BLaER1 (cell line): ENCODE data around the gene ZNF484.
"Not testable (repeated sequence)": the region's sequence is repeated elsewhere in the genome, so short reads cannot be mapped to it uniquely, and the experiment has no call there.

ENCODE experiments used
- H3K27ac ChIP-seq: shearing (Covaris generic); formaldehyde crosslinking; 2 replicates; pipeline ENCODE4 v1.8.1; 2022
- H3K27me3 ChIP-seq: shearing (Covaris generic); formaldehyde crosslinking; 2 replicates; pipeline ENCODE4 v1.8.1; 2022
- H3K36me3 ChIP-seq: shearing (Covaris generic); formaldehyde crosslinking; 2 replicates; pipeline ENCODE4 v1.8.1; 2022
- H3K4me1 ChIP-seq: shearing (Covaris generic); formaldehyde crosslinking; 2 replicates; pipeline ENCODE4 v1.8.1; 2022
- H3K4me2 ChIP-seq: shearing (Covaris generic); formaldehyde crosslinking; 2 replicates; pipeline ENCODE4 v1.8.1; 2022
- H3K4me3 ChIP-seq: shearing (Covaris generic); formaldehyde crosslinking; 2 replicates; pipeline ENCODE4 v1.8.1; 2022
- H3K9ac ChIP-seq: shearing (Covaris generic); formaldehyde crosslinking; 2 replicates; pipeline ENCODE4 v1.8.1; 2022
- H3K9me3 ChIP-seq: shearing (Covaris generic); formaldehyde crosslinking; 2 replicates; pipeline ENCODE4 v1.8.1; 2022
- H4K20me1 ChIP-seq: shearing (Covaris generic); formaldehyde crosslinking; 2 replicates; pipeline ENCODE4 v1.8.1; 2022
- Cebpa-rat ChIP-seq: shearing (Covaris generic); IDR thresholded peaks from 2 replicates; pipeline ENCODE4 v1.8.1; 2022

The ZNF484 gene

GRCh38 chr9:92877531-92878430 is at the start of gene ZNF484:
ZNF484 (minus strand) TSS chr9:92878038; CDS start chr9:92875029, 3,009 bp downstream.
- H3K4me2 ChIP-seq, result peak within 1 kb of the TSS; percentile 56
- peaks cover 14% of the 10 kb centered on the region for H3K36me3 ChIP-seq
- peak within 1 kb of the TSS; percentile 82 for H3K27ac ChIP-seq
- H3K4me3 ChIP-seq, result peak within 1 kb of the TSS; percentile 77
- no peaks in the 10 kb centered on the region for H3K9me3 ChIP-seq
- TF ChIP-seq Cebpa-rat, result no peak
- peak within 1 kb of the TSS; percentile 87 for H3K9ac ChIP-seq
- H3K4me1 ChIP-seq, result peaks cover 36% of the 10 kb centered on the region
- H4K20me1 ChIP-seq, result no peaks in the 10 kb centered on the region
- H3K27me3 ChIP-seq, result no peaks in the 10 kb centered on the region

GRCh38 chr9:92920437-92920836 is 42.6 kb upstream of the ZNF484 start:
- no peak overlapping the region for H3K4me2 ChIP-seq
- H3K9ac ChIP-seq, result no peak overlapping the region
- no peaks in the 10 kb centered on the region for H4K20me1 ChIP-seq
- H3K9me3 ChIP-seq, result no peaks in the 10 kb centered on the region
- H3K4me1 ChIP-seq, result peaks cover 15% of the 10 kb centered on the region; the same call in 1 of the 2 replicates
- no peak overlapping the region for H3K4me3 ChIP-seq
- H3K36me3 ChIP-seq, result no peaks in the 10 kb centered on the region
- TF ChIP-seq Cebpa-rat, result no peak
- H3K27me3 ChIP-seq, result no peaks in the 10 kb centered on the region
- no peak overlapping the region for H3K27ac ChIP-seq

- Histone ChIP-seq H3K4me3 (no peak overlapping the region), H3K4me1 (peaks cover 15% of the 10 kb centered on the region; the same call in 1 of the 2 replicates), H3K27ac (no peak overlapping the region), H3K9ac (no peak overlapping the region), H3K4me2 (no peak overlapping the region), H4K20me1 (no peaks in the 10 kb centered on the region), H3K36me3 (no peaks in the 10 kb centered on the region), H3K27me3 (no peaks in the 10 kb centered on the region), H3K9me3 (no peaks in the 10 kb centered on the region)
- TF ChIP-seq Cebpa-rat, result no peak
Measured at GRCh38 chr9:92917176-92917800, 39.5 kb upstream of the ZNF484 start.

- Histone ChIP-seq H3K36me3 (no peaks in the 10 kb centered on the region), H3K27ac (no peak overlapping the region), H4K20me1 (no peaks in the 10 kb centered on the region), H3K9ac (no peak overlapping the region), H3K4me1 (no peaks in the 10 kb centered on the region), H3K27me3 (no peaks in the 10 kb centered on the region), H3K9me3 (no peaks in the 10 kb centered on the region), H3K4me2 (no peak overlapping the region), H3K4me3 (no peak overlapping the region)
- no peak for TF ChIP-seq Cebpa-rat
Measured at GRCh38 chr9:92911511-92912475, 34.0 kb upstream of the ZNF484 start.

GRCh38 chr9:92905137-92905536 is 27.3 kb upstream of the ZNF484 start:
- H3K27me3 ChIP-seq, H3K4me3 ChIP-seq, H3K4me2 ChIP-seq, H3K9me3 ChIP-seq, H3K4me1 ChIP-seq, H3K36me3 ChIP-seq, H4K20me1 ChIP-seq, H3K27ac ChIP-seq, H3K9ac ChIP-seq: not testable (repeated sequence)

- Histone ChIP-seq H3K4me1 (no peaks in the 10 kb centered on the region), H3K9me3 (no peaks in the 10 kb centered on the region), H3K27me3 (no peaks in the 10 kb centered on the region), H3K36me3 (no peaks in the 10 kb centered on the region), H3K4me3 (no peak overlapping the region), H4K20me1 (no peaks in the 10 kb centered on the region), H3K27ac (no peak overlapping the region), H3K9ac (no peak overlapping the region), H3K4me2 (no peak overlapping the region)
- TF ChIP-seq Cebpa-rat, result no peak
Measured at GRCh38 chr9:92897323-92897722, 19.5 kb upstream of the ZNF484 start.

GRCh38 chr9:92895812-92896436 is 18.1 kb upstream of the ZNF484 start:
- no peaks in the 10 kb centered on the region for H4K20me1 ChIP-seq
- no peak for TF ChIP-seq Cebpa-rat
- H3K27me3 ChIP-seq, result no peaks in the 10 kb centered on the region
- no peak overlapping the region for H3K4me2 ChIP-seq
- no peak overlapping the region for H3K4me3 ChIP-seq
- no peaks in the 10 kb centered on the region for H3K4me1 ChIP-seq
- no peak overlapping the region for H3K9ac ChIP-seq
- no peak overlapping the region for H3K27ac ChIP-seq
- H3K36me3 ChIP-seq, result no peaks in the 10 kb centered on the region
- no peaks in the 10 kb centered on the region for H3K9me3 ChIP-seq

GRCh38 chr9:92894711-92895362 is 17.0 kb upstream of the ZNF484 start:
- Histone ChIP-seq H3K9ac (no peak overlapping the region), H3K4me1 (no peaks in the 10 kb centered on the region)
- no peak for TF ChIP-seq Cebpa-rat

GRCh38 chr9:92893916-92894610 is 16.2 kb upstream of the ZNF484 start:
- H3K9me3 ChIP-seq, H3K27ac ChIP-seq, H3K27me3 ChIP-seq, H3K4me3 ChIP-seq, H3K9ac ChIP-seq, H3K36me3 ChIP-seq, H3K4me1 ChIP-seq, H3K4me2 ChIP-seq, H4K20me1 ChIP-seq: not testable (repeated sequence)

More at GRCh38 chr9:92894711-92895362, 17.0 kb upstream of the ZNF484 start:
- no peaks in the 10 kb centered on the region for H3K9me3 ChIP-seq
- H3K4me2 ChIP-seq, result no peak overlapping the region
- no peak overlapping the region for H3K27ac ChIP-seq
- no peaks in the 10 kb centered on the region for H3K36me3 ChIP-seq
- no peaks in the 10 kb centered on the region for H4K20me1 ChIP-seq
- no peaks in the 10 kb centered on the region for H3K27me3 ChIP-seq
- no peak overlapping the region for H3K4me3 ChIP-seq

- not testable (repeated sequence) for H3K9me3 ChIP-seq, H3K36me3 ChIP-seq, H4K20me1 ChIP-seq, H3K4me2 ChIP-seq, H3K4me3 ChIP-seq, H3K9ac ChIP-seq, H3K27me3 ChIP-seq, H3K27ac ChIP-seq
- peaks cover 16% of the 10 kb centered on the region for H3K4me1 ChIP-seq
Measured at GRCh38 chr9:92892276-92892675, 14.4 kb upstream of the ZNF484 start.
